Bone marrow (tissue), 2 donors: ENCODE results near the gene MAP3K14.

Experiments used
- DNase-seq, 2 donors: peaks; one replicate each; lab custom pipeline; 2025; lab: John Stamatoyannopoulos, UW

Gene MAP3K14

DNA sequence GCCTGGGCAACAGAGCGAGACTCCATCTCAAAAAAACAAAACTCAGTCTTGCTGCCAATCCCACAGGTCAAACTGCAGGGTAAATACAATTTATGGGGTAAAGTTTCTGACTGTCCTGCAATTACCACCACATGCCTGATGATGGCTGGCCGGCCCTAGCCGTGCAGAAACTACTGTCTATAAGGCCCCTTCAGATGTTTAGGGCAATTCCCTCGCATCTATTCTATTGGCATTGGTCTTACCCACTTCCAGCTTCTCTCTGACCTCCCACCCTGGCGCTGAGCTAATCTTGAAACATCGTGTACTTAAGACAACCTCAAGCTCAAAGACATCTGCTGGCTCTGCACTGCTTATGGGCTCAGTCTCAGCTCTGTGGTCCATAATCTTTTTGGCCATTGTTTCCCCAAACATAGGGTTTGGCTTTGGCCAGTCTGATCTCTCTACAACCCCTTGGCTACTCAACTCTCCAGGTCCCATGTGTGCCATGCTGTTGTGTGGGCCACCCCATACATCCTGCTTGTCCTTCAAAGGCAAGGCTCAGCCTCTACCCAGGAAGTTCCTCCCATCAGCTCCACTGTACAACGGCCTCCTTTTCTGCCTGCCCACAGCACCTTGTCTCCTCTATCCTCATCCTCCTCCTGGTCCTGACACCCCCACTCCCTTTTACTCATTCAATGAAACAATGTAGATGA is 16.6 kb downstream of the MAP3K14 start:
- DNase-seq: no peak

DNA sequence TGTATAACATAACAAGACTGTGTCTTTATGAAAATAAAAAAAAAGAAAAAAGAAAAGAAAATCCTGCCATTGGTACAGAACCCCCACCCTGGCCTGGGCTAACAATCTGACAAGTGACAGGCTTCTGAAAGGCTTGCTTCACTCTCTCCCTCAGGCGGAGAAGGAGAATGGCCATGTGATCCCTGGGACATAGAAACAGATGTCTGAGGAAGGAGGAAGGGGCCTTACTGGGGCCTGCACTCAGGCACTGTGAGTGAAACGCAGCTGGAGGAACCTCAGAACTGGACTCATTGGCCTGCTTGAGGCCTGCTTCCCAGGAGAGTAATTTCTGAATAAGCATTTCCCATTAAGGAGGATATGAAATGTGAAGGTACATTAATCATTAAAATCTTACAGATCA is 17.5 kb downstream of the MAP3K14 start:
- DNase-seq: peak in 1 of 2 donors; percentile 43

DNA sequence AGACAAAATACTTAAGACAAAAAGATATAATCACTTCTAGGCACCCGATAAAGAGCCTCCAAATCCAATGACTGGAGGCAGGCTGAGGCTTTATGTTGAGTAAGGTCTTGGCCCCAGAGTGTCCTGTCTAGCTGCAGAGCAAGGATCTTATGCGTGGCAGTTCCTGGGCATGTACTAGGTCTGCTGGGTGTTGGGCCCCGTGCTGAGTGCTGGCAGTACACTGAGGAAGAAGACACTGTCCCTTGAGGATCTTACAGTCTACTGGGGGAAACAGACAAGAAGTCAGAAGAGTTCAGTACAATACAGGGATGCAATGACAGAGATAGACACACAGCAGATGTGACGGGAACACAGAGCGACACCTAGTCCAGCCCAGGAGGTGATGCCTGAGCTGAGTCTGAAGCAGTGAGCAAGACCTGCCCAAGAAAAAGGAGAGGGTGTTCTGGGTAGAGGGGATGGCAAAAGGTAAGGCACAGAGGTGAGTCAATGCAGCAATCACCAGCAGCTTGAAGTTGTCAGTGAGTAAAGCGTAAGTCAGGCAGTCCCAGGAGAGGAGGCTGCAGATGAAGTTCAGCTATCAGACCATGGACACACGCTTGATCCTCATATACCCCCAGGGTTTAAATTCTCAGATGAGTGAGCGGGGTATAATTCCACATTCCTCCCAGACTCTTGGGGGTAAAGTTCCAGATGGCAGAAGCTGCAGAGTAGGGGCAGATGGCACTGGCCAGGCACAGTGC is 18.1 kb downstream of the MAP3K14 start:
- DNase-seq: no peak

GRCh38 chr17:45296833-45297124 is 20.0 kb downstream of the MAP3K14 start:
- DNase-seq: no peak

DNA sequence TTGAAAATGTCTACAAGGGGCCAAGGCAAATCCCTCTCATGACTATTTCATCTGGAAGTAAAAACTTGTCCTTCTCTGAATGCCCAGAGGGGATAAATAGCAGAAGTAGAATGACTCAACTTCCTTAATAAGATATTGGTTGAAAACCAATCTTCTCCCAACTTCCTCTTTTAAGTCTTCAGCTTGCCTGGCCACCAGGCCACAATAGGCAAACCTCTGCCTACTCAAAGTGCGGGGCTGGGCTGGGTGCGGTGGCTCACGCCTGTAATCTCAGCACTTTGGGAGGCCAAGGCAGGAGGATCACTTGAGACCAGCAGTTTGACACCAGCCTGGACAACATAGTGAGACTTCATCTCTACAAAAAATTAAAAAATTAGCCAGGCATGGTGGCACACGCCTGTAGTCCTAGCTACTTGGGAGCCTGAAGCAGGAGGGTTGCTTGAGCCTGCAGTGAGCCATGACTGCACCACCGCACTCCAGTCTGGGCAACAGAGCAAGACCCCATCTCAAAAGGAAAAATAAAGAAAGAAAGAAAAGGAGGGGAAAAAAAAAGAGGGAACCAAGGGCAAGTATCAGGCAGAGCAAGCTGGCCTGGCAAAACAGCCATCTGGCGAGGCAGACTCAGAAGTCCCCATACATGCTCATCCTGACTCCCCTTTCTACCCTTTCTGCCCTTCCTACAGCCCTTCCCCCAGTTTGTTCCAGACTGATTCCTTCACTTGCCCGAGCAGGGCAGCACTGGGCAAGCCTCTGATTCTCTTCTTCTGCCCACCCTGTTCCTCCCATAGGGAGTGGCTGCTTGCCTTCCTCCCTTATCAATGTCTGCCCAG is 20.6 kb downstream of the MAP3K14 start:
- peak; percentile 33 to 86 for DNase-seq

GRCh38 chr17:45294506-45294905 is 22.3 kb downstream of the MAP3K14 start:
- no peak for DNase-seq

GRCh38 chr17:45293413-45294211 is 23.2 kb downstream of the MAP3K14 start:
- peak; percentile 46 to 61 for DNase-seq

DNA sequence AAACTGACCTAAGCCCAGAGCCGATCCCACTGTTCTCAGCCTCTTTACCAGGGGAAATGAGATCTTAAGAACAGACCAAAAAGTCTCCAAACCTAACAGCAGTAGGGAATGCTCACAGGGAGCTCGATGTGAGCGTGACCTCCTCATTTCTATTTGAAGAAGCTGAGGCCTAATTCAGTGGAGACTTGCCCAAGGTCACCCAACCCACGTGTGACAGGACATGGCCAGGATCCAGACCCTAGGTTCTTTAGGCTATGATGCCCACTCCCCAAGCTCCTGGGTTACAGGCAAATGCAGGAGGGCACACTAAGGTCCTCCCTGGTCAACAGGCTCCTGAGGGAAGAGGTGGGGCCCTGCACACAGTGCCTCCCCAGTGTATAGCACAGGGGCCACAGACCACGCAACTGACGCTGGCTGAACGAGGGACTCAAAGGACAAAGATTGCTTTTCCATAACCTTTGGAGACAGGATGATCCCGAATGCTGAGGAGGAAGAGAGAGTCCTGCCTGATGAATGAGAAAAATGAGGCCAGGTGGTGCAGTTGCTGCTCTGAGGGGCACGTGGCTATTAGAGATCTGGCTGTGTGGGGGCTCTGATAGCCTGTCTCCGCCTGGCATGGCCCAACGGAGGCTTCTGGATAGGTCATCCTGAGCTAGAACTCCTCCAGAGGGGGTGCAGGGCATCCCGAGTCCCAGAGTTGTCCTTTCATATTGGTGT is 24.0 kb downstream of the MAP3K14 start:
- DNase-seq: no peak

DNA sequence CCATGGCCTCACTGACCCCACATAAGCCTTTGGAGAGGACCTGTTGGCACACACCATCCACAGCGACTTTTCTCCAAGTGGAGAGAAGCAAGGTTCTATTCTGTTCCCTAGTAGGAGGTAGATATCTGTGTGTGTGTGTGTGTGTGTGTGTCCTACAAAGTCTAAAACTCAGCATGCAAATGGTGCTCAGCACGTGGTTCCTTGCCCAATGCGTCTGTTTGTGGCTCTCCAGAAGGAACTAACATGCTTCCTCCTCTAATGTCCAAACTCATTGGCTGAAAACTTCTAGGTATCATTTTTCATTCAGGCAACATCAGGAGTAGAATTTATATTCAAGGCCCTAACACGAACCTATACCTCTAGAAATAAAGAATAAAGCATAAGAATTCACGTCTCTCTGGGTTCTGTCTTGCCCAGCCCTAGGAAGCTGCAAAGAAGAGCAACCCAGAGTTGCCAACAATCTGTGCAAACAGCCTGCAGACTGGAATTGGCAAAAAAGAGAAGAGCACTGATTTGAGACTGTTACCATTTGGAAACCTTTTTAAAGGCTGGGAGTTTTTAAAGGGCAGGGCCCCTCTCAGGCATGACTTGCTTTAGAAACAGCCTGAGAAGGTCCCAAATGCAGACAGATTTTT is 25.5 kb downstream of the MAP3K14 start:
- no peak for DNase-seq

GRCh38 chr17:45290269-45290765 is 26.5 kb downstream of the MAP3K14 start:
- DNase-seq: no peak

DNA sequence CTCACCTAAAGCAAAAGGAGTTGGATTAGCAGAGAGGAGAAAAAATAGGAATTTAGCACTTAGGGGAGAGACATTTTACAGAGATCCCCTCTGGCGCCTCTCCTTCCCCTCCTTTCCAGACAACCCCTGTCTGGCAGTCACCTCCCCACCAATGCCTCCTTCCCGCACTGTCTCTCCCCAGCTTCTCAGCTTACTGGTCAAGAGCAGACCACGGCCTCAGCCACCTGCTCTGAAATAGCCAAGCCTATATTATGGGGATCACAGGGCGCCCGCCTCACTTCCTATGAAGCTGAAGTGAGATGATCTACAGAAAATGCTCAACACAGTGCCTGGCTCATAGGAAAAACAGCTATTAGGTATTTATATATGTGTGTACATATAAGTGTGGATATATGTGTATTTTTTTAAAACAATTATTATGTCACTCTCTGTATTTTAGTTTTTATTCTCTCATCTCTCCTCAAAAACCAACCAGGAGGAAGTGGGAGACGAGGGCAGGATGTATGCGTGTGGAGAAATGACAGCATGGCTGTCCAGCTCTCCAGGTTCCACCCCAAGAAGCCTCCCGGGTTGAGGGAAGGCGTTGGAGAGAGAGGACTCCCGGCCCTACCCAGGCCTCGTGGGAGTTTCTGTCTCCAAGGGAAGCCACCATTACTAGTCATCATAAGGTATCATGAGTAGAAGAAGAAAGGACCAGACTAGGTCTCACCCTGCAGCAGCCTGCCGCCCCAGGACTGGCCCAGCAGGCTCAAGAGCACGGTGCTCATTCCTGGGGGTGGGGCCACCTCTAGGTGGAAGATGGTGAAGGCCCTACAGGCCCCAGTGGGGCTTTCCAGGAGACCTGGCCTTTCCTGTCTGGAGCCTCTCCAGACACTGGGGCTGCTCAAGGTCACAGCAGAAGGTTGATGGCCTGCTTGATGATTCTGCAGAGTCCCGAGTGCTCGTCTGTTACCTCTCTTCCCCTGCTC is 27.2 kb downstream of the MAP3K14 start:
- DNase-seq: no peak

- no peak for DNase-seq
Measured at GRCh38 chr17:45288825-45289224, 28.0 kb downstream of the MAP3K14 start.

DNA sequence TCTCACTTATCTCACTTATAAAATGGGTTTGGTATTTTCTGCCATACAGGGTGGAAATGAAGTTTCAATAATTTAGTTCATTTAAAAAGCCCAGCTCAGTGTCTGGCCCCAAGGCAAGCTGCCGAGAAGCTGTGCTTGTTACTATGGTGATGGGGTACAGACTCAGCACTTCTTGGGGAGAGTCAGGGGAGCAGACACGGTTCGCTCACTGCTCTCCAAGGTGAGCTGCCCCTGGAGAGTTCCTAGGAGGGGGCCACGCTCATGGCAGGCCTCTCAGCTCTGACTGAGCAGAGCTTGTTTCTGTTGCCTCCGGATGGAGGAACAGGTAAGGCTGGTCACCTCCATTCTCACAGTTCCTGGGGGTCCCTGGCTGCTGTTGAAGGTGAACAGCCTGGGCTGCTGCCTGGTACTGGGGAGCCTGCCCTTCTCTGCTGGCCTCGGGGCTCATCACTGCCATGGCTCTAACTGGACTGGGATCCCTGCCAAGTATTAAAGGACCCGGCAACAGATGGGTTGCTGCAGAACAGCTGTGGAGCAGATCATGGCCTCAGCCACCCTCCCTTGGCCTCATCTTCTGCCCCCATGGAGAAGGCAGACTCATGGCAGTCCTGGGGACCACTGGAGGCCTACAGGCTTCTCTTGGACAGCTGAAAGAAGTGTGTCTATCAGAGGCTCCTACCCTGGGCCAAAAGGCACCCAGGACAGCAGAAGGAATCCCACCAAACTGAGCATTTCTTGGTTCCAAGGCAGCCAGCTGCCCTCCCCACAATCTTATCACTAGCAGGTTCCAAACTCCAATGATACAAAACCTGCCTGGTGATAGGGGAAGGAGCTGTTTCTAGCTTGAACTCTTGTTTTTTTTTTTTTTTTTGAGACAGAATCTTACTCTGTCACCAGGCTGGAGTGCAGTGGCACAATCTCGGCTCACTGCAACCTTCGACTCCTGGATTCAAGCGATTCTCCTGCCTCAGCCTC is 29.0 kb downstream of the MAP3K14 start:
- no peak for DNase-seq

- no peak for DNase-seq
Measured at GRCh38 chr17:45286286-45286685, 30.5 kb downstream of the MAP3K14 start.

DNA sequence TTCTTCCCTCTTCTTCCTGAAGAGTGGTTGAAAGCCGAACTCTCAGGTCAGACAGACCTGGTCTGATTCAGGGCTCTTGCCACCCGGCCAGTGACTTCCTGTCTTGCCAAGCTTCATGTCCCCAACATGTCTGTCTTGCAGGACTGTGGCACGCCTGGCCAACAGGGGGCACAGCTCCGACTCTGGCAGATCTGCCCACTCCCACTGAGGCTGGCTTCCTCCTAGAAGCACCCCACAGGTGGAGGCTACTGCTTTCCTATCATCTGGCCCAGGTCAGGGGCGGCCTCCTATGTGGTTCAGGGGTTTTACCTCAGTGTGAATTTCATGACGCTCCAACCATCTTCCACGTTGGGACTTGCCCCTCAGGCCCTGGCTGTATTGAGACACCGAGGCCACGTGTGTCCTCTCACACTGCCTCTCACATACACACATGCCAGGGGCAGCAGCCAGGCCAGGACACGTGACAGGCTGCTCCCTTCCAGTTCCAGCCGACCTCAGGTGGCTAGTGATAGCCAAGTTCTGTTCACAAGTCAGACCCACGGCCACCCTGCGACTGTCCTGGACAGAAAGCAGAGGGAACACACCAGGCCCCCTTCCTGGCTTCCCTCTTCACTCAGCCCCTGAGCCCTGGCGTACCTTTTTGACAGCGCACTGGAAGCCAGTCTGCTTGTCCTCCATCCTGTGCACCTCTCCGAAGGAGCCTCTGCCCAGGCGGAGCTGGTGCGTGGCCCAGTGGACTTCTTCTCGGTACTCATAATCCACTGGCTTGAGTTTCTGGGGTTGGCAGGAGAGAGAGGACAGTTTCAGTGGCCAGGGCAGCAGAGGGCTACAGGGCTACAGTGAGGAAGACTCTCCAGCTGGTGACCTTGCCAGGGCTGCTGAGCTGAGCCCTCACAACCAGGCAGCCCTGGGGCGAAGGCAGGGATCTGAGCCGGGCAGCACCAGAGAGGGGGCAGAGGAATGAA is 32.4 kb downstream of the MAP3K14 start:
- no peak for DNase-seq

DNA sequence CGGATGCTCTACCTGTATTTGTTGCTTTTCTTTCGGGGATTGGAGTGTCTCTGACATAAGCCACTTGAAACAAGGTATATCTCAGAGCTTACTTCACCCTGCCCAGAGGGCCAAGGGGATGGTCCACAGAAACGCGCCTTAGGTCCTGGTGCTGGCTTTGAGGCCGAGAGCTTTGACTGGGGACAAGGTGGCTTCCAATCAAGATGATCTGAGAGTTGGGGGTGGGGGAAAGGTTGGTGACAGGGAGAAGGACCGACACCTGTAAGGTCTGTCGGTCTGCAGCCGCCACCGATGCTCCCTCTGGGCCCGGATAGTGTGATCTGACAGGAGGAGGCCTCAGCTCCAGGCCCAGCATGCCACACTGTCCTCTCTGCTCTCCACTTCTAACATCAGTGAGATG is 33.1 kb downstream of the MAP3K14 start:
- DNase-seq: no peak
